H1 (cell line): ENCODE measurements around the gene MIA2. TPM values are rescaled to one million over a fixed set of nuclear protein-coding genes. Genes with fewer than 3 reads are reported as not detected.

Experiments used
- CTCF ChIA-PET: fragments of 300-600 bp; sonication (Branson Sonifier 250); formaldehyde crosslinking; loops from one replicate; lab custom pipeline; 2021; ENCODE audit not compliant: partially characterized antibody; lab: Charles Lee
- POLR2A ChIA-PET: fragments of 300-600 bp; sonication (Branson Sonifier 250); formaldehyde crosslinking; loops from one replicate; lab custom pipeline; 2021; ENCODE audit warnings: inconsistent platforms; ENCODE audit not compliant: partially characterized antibody; lab: Charles Lee
- DNase-seq, 2 experiments: peaks; one replicate each; pipeline versions ENCODE4 v3.0.0 to v3.0.0-alpha.2; 2010 to 2022; ENCODE audit warnings: low spot score in 2 of 2, low read depth in 1 of 2, mixed read lengths in 1 of 2
- FAIRE-seq: peaks from 2 replicates; lab custom pipeline; 2011; peaks lifted over from hg19 to GRCh38; lab: Jason Lieb, UNC
- H2AFZ ChIP-seq: 2 replicates; pipeline ENCODE4 v1.8.1; 2012; ENCODE audit warnings: low read length, inconsistent platforms
- H2AK5ac ChIP-seq: 2 replicates; pipeline ENCODE4 v1.6.1; 2013; ENCODE audit warnings: low read depth, low read length
- H2BK120ac ChIP-seq: replicated peaks from 2 replicates; pipeline ENCODE3; 2013; ENCODE audit warnings: low read depth, low read length, inconsistent platforms
- H2BK12ac ChIP-seq: 2 replicates; pipeline ENCODE4 v1.6.1; 2013; ENCODE audit warnings: low read depth, low read length
- H2BK15ac ChIP-seq: 2 replicates; pipeline ENCODE4 v1.6.1; 2013; ENCODE audit warnings: low read length
- H2BK20ac ChIP-seq: 2 replicates; pipeline ENCODE4 v1.6.1; 2013; ENCODE audit warnings: low read length
- H2BK5ac ChIP-seq: 2 replicates; pipeline ENCODE4 v1.6.1; 2013; ENCODE audit warnings: low read depth, low read length
- H3K14ac ChIP-seq: 2 replicates; pipeline ENCODE4 v1.6.1; 2013; ENCODE audit warnings: inconsistent platforms; ENCODE audit not compliant: insufficient read length
- H3K18ac ChIP-seq: 2 replicates; pipeline ENCODE4 v1.6.1; 2013; ENCODE audit warnings: low read length; ENCODE audit errors: extremely low read depth
- H3K23ac ChIP-seq: 2 replicates; pipeline ENCODE4 v1.6.1; 2013; ENCODE audit warnings: inconsistent platforms; ENCODE audit not compliant: insufficient read length
- H3K23me2 ChIP-seq: 2 replicates; pipeline ENCODE4 v1.6.1; 2013; ENCODE audit warnings: low read depth, low read length
- H3K27ac ChIP-seq: 2 replicates; pipeline ENCODE4 v1.6.1; 2011; ENCODE audit warnings: low read depth, low read length, inconsistent platforms
- H3K27me3 ChIP-seq, 4 experiments: replicated peaks in 1 of 4; 1 replicate in 1 of 4; 2 replicates in 3 of 4; pipeline versions ENCODE4 v1.6.1 to v1.8.1; 2011 to 2013; ENCODE audit warnings: low read length in 3 of 4, mild to moderate bottlenecking in 3 of 4, inconsistent platforms in 2 of 4, mixed read lengths in 2 of 4, moderate library complexity in 1 of 4; ENCODE audit not compliant: control insufficient read depth in 3 of 4, insufficient read depth in 3 of 4; ENCODE audit errors: extremely low read depth in 1 of 4
- H3K36me3 ChIP-seq, 4 experiments: 2 replicates each; pipeline versions ENCODE4 v1.6.1 to v1.8.1; 2011 to 2013; ENCODE audit warnings: mild to moderate bottlenecking in 4 of 4, low read length in 3 of 4, moderate library complexity in 2 of 4, control low read depth in 1 of 4, inconsistent platforms in 1 of 4; ENCODE audit not compliant: insufficient read depth in 4 of 4, control insufficient read depth in 2 of 4
- H3K4ac ChIP-seq: replicated peaks from 2 replicates; pipeline ENCODE3; 2013; ENCODE audit warnings: low read length, low read depth, mixed read lengths, inconsistent platforms; ENCODE audit not compliant: insufficient read length
- H3K4me1 ChIP-seq, 4 experiments: replicated peaks in 1 of 4; 1 replicate in 1 of 4; 2 replicates in 3 of 4; pipeline versions ENCODE4 v1.6.1 to v1.8.1; 2011 to 2013; ENCODE audit warnings: low read length in 3 of 4, inconsistent platforms in 2 of 4, mixed read lengths in 1 of 4; ENCODE audit not compliant: insufficient read depth in 4 of 4, control insufficient read depth in 3 of 4
- H3K4me2 ChIP-seq, 2 experiments: 2 replicates each; pipeline versions ENCODE4 v1.6.1 to v1.8.1; 2011 to 2013; ENCODE audit warnings: low read depth in 2 of 2, low read length in 2 of 2, control low read depth in 1 of 2, inconsistent platforms in 1 of 2, mild to moderate bottlenecking in 1 of 2; ENCODE audit not compliant: insufficient read depth in 1 of 2
- H3K4me3 ChIP-seq, 4 experiments: fragments of 200-600, 300-600 bp in 1 of 4; sonication (generic), shearing (Covaris generic), sonication (Bioruptor Twin) in 1 of 4; 2 replicates each; pipeline versions ENCODE4 v1.5.1 to v1.8.1; 2011 to 2016; ENCODE audit warnings: low read length in 4 of 4, low read depth in 3 of 4, control low read depth in 2 of 4, inconsistent platforms in 2 of 4, mild to moderate bottlenecking in 2 of 4, mixed read lengths in 1 of 4, moderate library complexity in 1 of 4; ENCODE audit not compliant: insufficient read depth in 2 of 4; ENCODE audit errors: extremely low read depth in 1 of 4
- H3K56ac ChIP-seq: replicated peaks from 2 replicates; pipeline ENCODE3; 2013; ENCODE audit warnings: low read depth, mild to moderate bottlenecking, mixed read lengths, low read length, inconsistent platforms; ENCODE audit not compliant: insufficient read length
- H3K79me1 ChIP-seq: 2 replicates; pipeline ENCODE4 v1.6.1; 2013; ENCODE audit warnings: low read depth, low read length, control low read depth
- H3K79me2 ChIP-seq, 2 experiments: 2 replicates each; pipeline versions ENCODE4 v1.6.1 to v1.8.1; 2012 to 2013; ENCODE audit warnings: low read length in 2 of 2, mild to moderate bottlenecking in 2 of 2, inconsistent platforms in 1 of 2; ENCODE audit not compliant: insufficient read depth in 2 of 2, control insufficient read depth in 1 of 2
- H3K9ac ChIP-seq, 4 experiments: replicated peaks in 1 of 4; 1 replicate in 1 of 4; 2 replicates in 3 of 4; pipeline versions ENCODE4 v1.6.1 to v1.8.1; 2011 to 2013; ENCODE audit warnings: low read depth in 3 of 4, low read length in 3 of 4, control low read depth in 2 of 4, mild to moderate bottlenecking in 2 of 4, moderate library complexity in 2 of 4, inconsistent platforms in 1 of 4; ENCODE audit errors: extremely low read depth in 1 of 4
- H3K9me3 ChIP-seq, 2 experiments: 2 replicates each; pipeline versions ENCODE4 v1.6.1 to v1.8.1; 2012 to 2013; ENCODE audit warnings: mild to moderate bottlenecking in 2 of 2, moderate library complexity in 2 of 2, control low read depth in 1 of 2, inconsistent platforms in 1 of 2, low read depth in 1 of 2, low read length in 1 of 2, mixed read lengths in 1 of 2; ENCODE audit not compliant: insufficient read depth in 2 of 2
- H4K20me1 ChIP-seq, 2 experiments: replicated peaks in 1 of 2; 2 replicates each; pipeline versions ENCODE3 to v1.8.1; 2011 to 2013; ENCODE audit warnings: inconsistent platforms in 2 of 2, low read length in 2 of 2, mild to moderate bottlenecking in 1 of 2; ENCODE audit not compliant: insufficient read depth in 2 of 2, control insufficient read depth in 1 of 2
- H4K5ac ChIP-seq: 2 replicates; pipeline ENCODE4 v1.6.1; 2013; ENCODE audit warnings: low read length, low read depth, mixed read lengths, inconsistent platforms; ENCODE audit not compliant: insufficient read length
- H4K8ac ChIP-seq: 2 replicates; pipeline ENCODE4 v1.8.0; 2013; ENCODE audit warnings: mild to moderate bottlenecking, moderate library complexity, low read length, inconsistent platforms; ENCODE audit not compliant: insufficient read depth; ENCODE audit errors: extremely low read depth
- H4K91ac ChIP-seq: replicated peaks from 2 replicates; pipeline ENCODE3; 2013; ENCODE audit warnings: low read length, mixed read lengths, inconsistent platforms; ENCODE audit not compliant: insufficient read length
- CEBPB ChIP-seq: IDR thresholded peaks from 2 replicates; pipeline ENCODE4 v1.6.1; 2012; ENCODE audit warnings: low read depth, low read length
- GTF2F1 ChIP-seq: IDR thresholded peaks from 2 replicates; pipeline ENCODE4 v1.6.1; 2012; ENCODE audit warnings: low read depth, low read length, improper control_type of control experiment, borderline replicate concordance
- WGBS, 2 experiments: shearing (Covaris generic) in 1 of 2; methylation state at CpG; one replicate each; pipeline versions ENCODE4 v1.1.6 to v1.1.7; 2013 to 2015; ENCODE audit warnings: low lambda C conversion rate in 2 of 2, mixed read lengths in 2 of 2, inconsistent platforms in 1 of 2, low coverage in 1 of 2, missing lambda C conversion rate in 1 of 2; ENCODE audit not compliant: insufficient replicate concordance in 2 of 2, insufficient coverage in 1 of 2, insufficient read length in 1 of 2; ENCODE audit errors: extremely low coverage in 1 of 2, missing lambda C conversion rate in 1 of 2; 5-methylcytosine and 5-hydroxymethylcytosine counted together
- polyA plus RNA-seq, 7 experiments: library from polyadenylated mRNA; depleted of rRNA in 3 of 7; stranded (reverse) in 5 of 7; unstranded in 2 of 7; fragments of >200 nt in 5 of 7; fragments of 200-250 nt in 2 of 7; gene quantifications; 1 replicate in 5 of 7; 2 replicates in 1 of 7; 4 replicates in 1 of 7; pipeline versions ENCODE4 v1.2.1 to v1.2.3, GENCODE V29; 2011 to 2013; ENCODE audit warnings: missing spikeins in 2 of 7, mixed read lengths in 2 of 7
- total RNA-seq: library from RNA; stranded (reverse); fragmentation: NEBNext Ultra II Directional; extraction: Animal tissue kit (Norgen Biotek cat#: 25700); gene quantifications from 2 replicates; pipeline ENCODE4 v1.2.1, GENCODE V29; 2021

Gene MIA2
- total and polyA plus RNA-seq, 2 of the 8 experiments (the other 6 are each of a cell fraction or from before 2014, with no cell fraction given) = 10.1 to 15.0 TPM

DNA sequence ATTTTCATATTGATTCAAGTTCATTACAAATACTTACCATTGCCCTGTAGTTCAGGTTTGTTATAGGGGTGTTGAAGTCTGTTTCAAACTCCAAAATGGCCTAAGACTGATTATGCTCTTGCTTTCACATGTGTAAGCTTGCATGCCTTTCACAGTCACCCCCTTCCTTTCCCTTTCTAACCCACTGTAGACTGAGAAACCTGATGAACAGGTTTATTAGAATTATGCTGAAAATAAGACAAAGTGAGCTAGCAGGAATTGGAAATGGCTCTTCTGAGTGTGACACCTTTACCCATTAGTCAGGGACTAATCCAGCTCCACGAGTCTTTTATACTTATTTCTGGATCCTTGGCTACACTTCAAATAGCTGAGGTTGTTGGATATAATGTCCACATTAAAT, 159.6 kb downstream of the MIA2 start:
- no peak overlapping the region for H3K4me3 ChIP-seq
- no peak overlapping the region for H4K91ac ChIP-seq
- no peaks in the 10 kb centered on the region for H3K23me2 ChIP-seq
- no peaks in the 10 kb centered on the region for H3K27me3 ChIP-seq
- no peak overlapping the region for H2AFZ ChIP-seq
- POLR2A ChIA-PET = interaction anchor here (2.1 kb wide), 1 partner anchor 39 kb away, joined by 7 read pairs; the partner anchor contains the start of gene FBXO33
- no peaks in the 10 kb centered on the region for H3K9me3 ChIP-seq
- WGBS, 2 experiments = 90% methylated on average over 1 of the region's 1 CpG; no CpG with 5 or more reads in 1 of the 2 experiments
- H2BK120ac ChIP-seq = no peak overlapping the region
- DNase-seq (no peak), FAIRE-seq (no peak)
- no peak overlapping the region for H3K27ac ChIP-seq
- no peak overlapping the region for H2BK15ac ChIP-seq
- no peak overlapping the region for H2AK5ac ChIP-seq
- H3K23ac ChIP-seq = no peak overlapping the region
- H4K5ac ChIP-seq = no peak overlapping the region
- no peak overlapping the region for H3K4me2 ChIP-seq
- H4K20me1 ChIP-seq = peaks cover 0 to 2% of the 10 kb centered on the region in 2 experiments
- no peak overlapping the region for H2BK12ac ChIP-seq
- no peak overlapping the region for H3K18ac ChIP-seq
- no peak overlapping the region for H3K9ac ChIP-seq
- H3K14ac ChIP-seq = no peak overlapping the region
- no peak overlapping the region for H2BK20ac ChIP-seq
- H3K4me1 ChIP-seq = no peaks in the 10 kb centered on the region
- H3K79me1 ChIP-seq = no peaks in the 10 kb centered on the region
- no peak overlapping the region for H2BK5ac ChIP-seq
- no peak overlapping the region for H3K4ac ChIP-seq
- CTCF ChIA-PET = interaction anchor here (1.2 to 1.5 kb wide), 2 partner anchors 11 to 358 kb away, joined by 3 read pairs; no protein-coding TSS in a partner anchor
- H4K8ac ChIP-seq = no peak overlapping the region
- H3K36me3 ChIP-seq = no peaks in the 10 kb centered on the region; a peak in 1 of 8 replicates
- H3K56ac ChIP-seq = no peak overlapping the region
- H3K79me2 ChIP-seq = no peaks in the 10 kb centered on the region
- TF ChIP-seq GTF2F1 (no peak), CEBPB (no peak)
